RWPE2 (cell line): ENCODE measurements around the gene TTLL5.

ENCODE experiments used
- ATAC-seq: fragments of 200-7000 bp; cut with Tn5 transposase; 3 replicates; pipeline ENCODE4 v1.9.1; 2021; ENCODE audit warnings: low read depth
- DNase-seq: peaks from one replicate; pipeline ENCODE4 v3.0.0-alpha.2; 2020; ENCODE audit warnings: low spot score
- H3K27ac ChIP-seq: fragments of 450-650 bp; 2 replicates; pipeline ENCODE4 v1.5.1; 2017; ENCODE audit warnings: mild to moderate bottlenecking; ENCODE audit not compliant: poor library complexity, severe bottlenecking
- H3K27me3 ChIP-seq: fragments of 250-450 bp; sonication (Bioruptor Pico); 2 replicates; pipeline ENCODE4 v1.5.1; 2021; ENCODE audit warnings: mild to moderate bottlenecking, moderate library complexity; ENCODE audit not compliant: insufficient read depth, poor library complexity, severe bottlenecking
- H3K36me3 ChIP-seq: fragments of 250-450 bp; sonication (Bioruptor Pico); 2 replicates; pipeline ENCODE4 v1.5.1; 2020; ENCODE audit warnings: low read depth, mild to moderate bottlenecking, moderate library complexity
- H3K4me1 ChIP-seq: fragments of 250-450 bp; sonication (Bioruptor Pico); 2 replicates; pipeline ENCODE4 v1.5.1; 2021; ENCODE audit warnings: mild to moderate bottlenecking, moderate library complexity; ENCODE audit not compliant: insufficient read depth, poor library complexity, severe bottlenecking
- H3K4me3 ChIP-seq: fragments of 250-450 bp; sonication (Bioruptor Pico); 2 replicates; pipeline ENCODE4 v1.5.1; 2021; ENCODE audit warnings: mild to moderate bottlenecking, moderate library complexity; ENCODE audit not compliant: severe bottlenecking
- H3K9me3 ChIP-seq: fragments of 250-450 bp; sonication (Bioruptor Pico); 2 replicates; pipeline ENCODE4 v1.5.1; 2021; ENCODE audit warnings: mild to moderate bottlenecking, moderate library complexity; ENCODE audit not compliant: severe bottlenecking
- CTCF ChIP-seq: fragments of 450-650 bp; IDR thresholded peaks from one replicate; pipeline ENCODE4 v1.5.1; 2017; ENCODE audit warnings: mild to moderate bottlenecking, moderate library complexity; ENCODE audit not compliant: poor library complexity, severe bottlenecking

TTLL5 gene

GRCh38 chr14:75702616-75703261 lies 41.7 kb downstream of the TTLL5 start:
- H3K36me3 ChIP-seq = peaks cover 73% of the 10 kb centered on the region
- H3K4me3 ChIP-seq = no peak overlapping the region
- no peak for TF ChIP-seq CTCF
- DNase-seq (no peak), ATAC-seq (no peak)
- no peak overlapping the region for H3K27ac ChIP-seq
- H3K9me3 ChIP-seq = no peaks in the 10 kb centered on the region
- no peaks in the 10 kb centered on the region for H3K4me1 ChIP-seq
- H3K27me3 ChIP-seq = no peaks in the 10 kb centered on the region

GRCh38 chr14:75703467-75703866 lies 42.4 kb downstream of the TTLL5 start:
- DNase-seq = no peak

GRCh38 chr14:75705014-75705413 lies 44.0 kb downstream of the TTLL5 start:
- Histone ChIP-seq H3K4me3 (no peak overlapping the region), H3K27me3 (no peaks in the 10 kb centered on the region), H3K4me1 (no peaks in the 10 kb centered on the region), H3K27ac (no peak overlapping the region), H3K36me3 (peaks cover 62% of the 10 kb centered on the region), H3K9me3 (no peaks in the 10 kb centered on the region)
- TF ChIP-seq CTCF = no peak
- DNase-seq (no peak), ATAC-seq (no peak)

More at GRCh38 chr14:75703467-75703866, 42.4 kb downstream of the TTLL5 start:
- ATAC-seq = no peak
- Histone ChIP-seq H3K4me1 (no peaks in the 10 kb centered on the region), H3K36me3 (peaks cover 66% of the 10 kb centered on the region), H3K27me3 (no peaks in the 10 kb centered on the region), H3K9me3 (no peaks in the 10 kb centered on the region), H3K4me3 (no peak overlapping the region), H3K27ac (no peak overlapping the region)
- no peak for TF ChIP-seq CTCF

GRCh38 chr14:75709207-75709812 lies 48.3 kb downstream of the TTLL5 start:
- no peak overlapping the region for H3K27ac ChIP-seq
- TF ChIP-seq CTCF = peak; percentile 98
- DNase-seq (no peak), ATAC-seq (peak; percentile 26; the same call in 1 of the 3 replicates)
- no peak overlapping the region for H3K4me3 ChIP-seq
- peaks cover 15% of the 10 kb centered on the region for H3K4me1 ChIP-seq
- H3K9me3 ChIP-seq = no peaks in the 10 kb centered on the region
- peaks cover 45% of the 10 kb centered on the region for H3K36me3 ChIP-seq
- no peaks in the 10 kb centered on the region for H3K27me3 ChIP-seq
